H1 (cell line): ENCODE data around the gene TWF2. TPM values are rescaled to one million over a fixed set of nuclear protein-coding genes. Genes with fewer than 3 reads are reported as not detected.

ENCODE experiments used
- KDM5A ChIP-seq: fragments of 200-600 bp; IDR thresholded peaks from 2 replicates; pipeline ENCODE4 v1.7.1; 2012; ENCODE audit warnings: mild to moderate bottlenecking, low read length, inconsistent platforms, mixed read lengths
- POLR2AphosphoS5 ChIP-seq: IDR thresholded peaks from 2 replicates; pipeline ENCODE4 v1.6.1; 2011; ENCODE audit warnings: low read depth, low read length
- TAF7 ChIP-seq: optimal IDR thresholded peaks from 2 replicates; pipeline ENCODE3; 2011; ENCODE audit warnings: low read depth, mild to moderate bottlenecking, inconsistent platforms, low read length, moderate library complexity, borderline replicate concordance
- polyA plus RNA-seq, 7 experiments: library from polyadenylated mRNA; depleted of rRNA in 3 of 7; stranded (reverse) in 5 of 7; unstranded in 2 of 7; fragments of >200 nt in 5 of 7; fragments of 200-250 nt in 2 of 7; gene quantifications; 1 replicate in 5 of 7; 2 replicates in 1 of 7; 4 replicates in 1 of 7; pipeline versions ENCODE4 v1.2.1 to v1.2.3, GENCODE V29; 2011 to 2013; ENCODE audit warnings: missing spikeins in 2 of 7, mixed read lengths in 2 of 7
- total RNA-seq: library from RNA; stranded (reverse); fragmentation: NEBNext Ultra II Directional; extraction: Animal tissue kit (Norgen Biotek cat#: 25700); gene quantifications from 2 replicates; pipeline ENCODE4 v1.2.1, GENCODE V29; 2021

The TWF2 gene
- total and polyA plus RNA-seq, 2 of the 8 experiments (the other 6 are each of a cell fraction or from before 2014, with no cell fraction given) = 65.2 to 90.4 TPM

DNA sequence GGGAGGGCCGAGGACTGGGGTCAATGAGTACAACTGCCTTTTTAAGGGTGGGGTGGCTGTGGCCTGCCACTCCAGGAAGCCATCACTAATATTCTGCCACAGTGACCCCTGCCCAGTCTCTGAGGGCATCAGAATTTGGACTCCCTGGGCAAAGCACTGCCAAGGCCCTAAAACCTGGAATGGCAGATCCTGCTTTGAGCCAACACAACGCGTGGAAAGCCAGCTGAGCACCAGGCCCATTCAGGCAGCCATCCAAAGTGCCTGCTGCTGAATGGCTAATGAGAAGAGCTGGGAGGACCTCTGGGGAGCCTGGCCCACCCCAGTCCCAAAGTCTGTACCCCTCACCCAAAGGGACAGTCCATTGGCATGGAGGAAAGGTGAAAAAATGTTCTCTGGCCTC is 5.0 kb downstream of the TWF2 start (continued):
- no peak for TF ChIP-seq TAF7
- no peak for TF ChIP-seq KDM5A
- no peak for TF ChIP-seq POLR2AphosphoS5
